HCT116 (cell line): ENCODE data around the gene TRIP13. TPM values are rescaled to one million over a fixed set of nuclear protein-coding genes. Genes with fewer than 3 reads are reported as not detected.

ENCODE experiments used
- ATAC-seq: fragments of 200-7000 bp; cut with Tn5 transposase; 2 replicates; pipeline ENCODE4 v1.9.1; 2020; ENCODE audit warnings: mild to moderate bottlenecking, moderate library complexity
- BruUV-seq: library from RNA; stranded (reverse); fragments of 400-500 nt; replicated peaks from 2 replicates; lab custom pipeline; 2021; lab: Mats Ljungman, UMichigan
- CTCF ChIA-PET: fragments of 300-600 bp; sonication (Branson Sonifier 250); formaldehyde crosslinking; loops from one replicate; lab custom pipeline; 2021; ENCODE audit warnings: antibody characterized with exemption; lab: Charles Lee
- POLR2A ChIA-PET: fragments of 300-600, 350-600 bp; sonication (Branson Sonifier 250); formaldehyde crosslinking; loops from one replicate; lab custom pipeline; 2021; ENCODE audit warnings: antibody characterized with exemption; lab: Charles Lee
- RAD21 ChIA-PET, 2 experiments: fragments of 300-600 bp; sonication (Branson Sonifier 250); formaldehyde crosslinking; loops; one replicate each; lab custom pipeline; 2023; ENCODE audit warnings: low total read pairs in 2 of 2; ENCODE audit not compliant: uncharacterized antibody in 2 of 2, unreplicated experiment in 2 of 2, low non-redundant PET in 1 of 2; lab: Charles Lee
- DNase-seq: peaks from one replicate; pipeline ENCODE4 v3.0.0-alpha.2; 2010; ENCODE audit warnings: low read depth, low spot score
- H2AFZ ChIP-seq: fragments of 200-600 bp; shearing (Covaris generic), sonication (generic); 2 replicates; pipeline ENCODE4 v1.6.1; 2017; ENCODE audit warnings: low read depth, mixed run types, mixed read lengths, antibody characterized with exemption, low read length; ENCODE audit not compliant: poor library complexity, severe bottlenecking
- H3K27ac ChIP-seq: 2 replicates; pipeline ENCODE4 v1.5.1; 2012; ENCODE audit warnings: low read depth, low read length
- H3K27me3 ChIP-seq: fragments of 200-600 bp; sonication (generic); 2 replicates; pipeline ENCODE4 v1.6.1; 2016; ENCODE audit warnings: mixed run types, low read length, mixed read lengths; ENCODE audit not compliant: insufficient read depth
- H3K36me3 ChIP-seq, 2 experiments: fragments of 200-500 bp in 1 of 2; fragments of 200-600 bp in 1 of 2; sonication (Bioruptor generic) in 1 of 2; sonication (generic) in 1 of 2; 2 replicates each; pipeline versions ENCODE4 v1.5.1 to v1.6.1; 2014 to 2016; ENCODE audit warnings: low read length in 2 of 2, inconsistent platforms in 1 of 2, mixed read lengths in 1 of 2, mixed run types in 1 of 2; ENCODE audit not compliant: insufficient read depth in 2 of 2, control insufficient read depth in 1 of 2
- H3K4me1 ChIP-seq, 2 experiments: fragments of 200-600 bp in 1 of 2; sonication (generic) in 1 of 2; 2 replicates each; pipeline versions ENCODE4 v1.5.1 to v1.6.1; 2012 to 2017; ENCODE audit warnings: low read length in 2 of 2, inconsistent platforms in 1 of 2, mild to moderate bottlenecking in 1 of 2, mixed read lengths in 1 of 2, mixed run types in 1 of 2, moderate library complexity in 1 of 2; ENCODE audit not compliant: insufficient read depth in 2 of 2, control insufficient read depth in 1 of 2
- H3K4me2 ChIP-seq: fragments of 200-600 bp; sonication (generic); 2 replicates; pipeline ENCODE4 v1.6.1; 2017; ENCODE audit warnings: mixed run types, low read length, mixed read lengths
- H3K4me3 ChIP-seq, 2 experiments: fragments of 200-600 bp in 1 of 2; sonication (generic) in 1 of 2; replicated peaks in 1 of 2; 2 replicates each; pipeline ENCODE4 v1.5.1; 2011 to 2016; ENCODE audit warnings: low read length in 2 of 2, control low read depth in 1 of 2, low read depth in 1 of 2, mild to moderate bottlenecking in 1 of 2, mixed read lengths in 1 of 2, mixed run types in 1 of 2
- H3K79me2 ChIP-seq: fragments of 200-600 bp; sonication (generic); 2 replicates; pipeline ENCODE4 v1.6.1; 2017; ENCODE audit warnings: mild to moderate bottlenecking, mixed run types, low read length, moderate library complexity, mixed read lengths; ENCODE audit not compliant: insufficient read depth
- H3K9ac ChIP-seq: fragments of 200-600 bp; sonication (generic); 2 replicates; pipeline ENCODE4 v1.6.1; 2016; ENCODE audit warnings: low read length, mixed read lengths
- H3K9me2 ChIP-seq: fragments of 200-600 bp; sonication (generic), shearing (Covaris generic); 2 replicates; pipeline ENCODE4 v1.6.1; 2017; ENCODE audit warnings: mixed run types, mild to moderate bottlenecking, moderate library complexity; ENCODE audit not compliant: insufficient read depth
- H3K9me3 ChIP-seq, 2 experiments: fragments of 200-500 bp in 1 of 2; fragments of 200-600 bp in 1 of 2; sonication (Bioruptor generic) in 1 of 2; sonication (generic) in 1 of 2; 2 replicates each; pipeline ENCODE4 v1.6.1; 2014 to 2017; ENCODE audit warnings: low read length in 2 of 2, mixed read lengths in 2 of 2, inconsistent platforms in 1 of 2, low read depth in 1 of 2, mild to moderate bottlenecking in 1 of 2, mixed run types in 1 of 2, moderate library complexity in 1 of 2; ENCODE audit not compliant: control insufficient read depth in 1 of 2, insufficient read depth in 1 of 2
- H4K20me1 ChIP-seq: fragments of 200-600 bp; sonication (generic), shearing (Covaris generic); 2 replicates; pipeline ENCODE4 v1.6.1; 2017; ENCODE audit warnings: mixed run types, mild to moderate bottlenecking, moderate library complexity; ENCODE audit not compliant: insufficient read depth
- EGR1 ChIP-seq: IDR thresholded peaks from 2 replicates; pipeline ENCODE4 v1.6.1; 2012; ENCODE audit warnings: low read depth
- ELF1 ChIP-seq: IDR thresholded peaks from 2 replicates; pipeline ENCODE4 v1.6.1; 2012; ENCODE audit warnings: low read depth, borderline replicate concordance
- EZH2phosphoT487 ChIP-seq: fragments of 200-600 bp; IDR thresholded peaks from 2 replicates; pipeline ENCODE4 v1.6.1; 2018; ENCODE audit warnings: antibody characterized with exemption, borderline replicate concordance
- POLR2AphosphoS5 ChIP-seq: IDR thresholded peaks from 2 replicates; pipeline ENCODE4 v1.6.1; 2011; ENCODE audit warnings: mild to moderate bottlenecking, low read depth, low read length, moderate library complexity
- RAD21 ChIP-seq: IDR thresholded peaks from 2 replicates; pipeline ENCODE4 v1.6.1; 2012; ENCODE audit warnings: low read depth, mild to moderate bottlenecking
- SIN3A ChIP-seq: IDR thresholded peaks from 2 replicates; pipeline ENCODE4 v1.6.1; 2012; ENCODE audit warnings: low read depth
- intact Hi-C: fragments of 100-400 bp; cut with micrococcal nuclease; formaldehyde crosslinking; loops from 2 replicates; pipeline ENCODE4 v1.10.0; 2022
- total RNA-seq: library from RNA; stranded (reverse); gene quantifications from one replicate; pipeline ENCODE4 v1.2.1, GENCODE V29; 2021; ENCODE audit not compliant: unreplicated experiment

Gene TRIP13
- total RNA-seq, 1 experiment from 2014 or later = 45.0 TPM

- ChIA-PET POLR2A (no interaction called here), CTCF (no interaction called here)
- Histone ChIP-seq H3K36me3 (no peaks in the 10 kb centered on the region), H3K9me3 (no peaks in the 10 kb centered on the region), H3K27ac (no peak overlapping the region), H3K79me2 (no peaks in the 10 kb centered on the region), H3K9me2 (no peaks in the 10 kb centered on the region), H3K4me2 (no peak overlapping the region), H3K4me3 (no peak overlapping the region), H3K9ac (no peak overlapping the region), H2AFZ (no peak overlapping the region), H3K4me1 (no peaks in the 10 kb centered on the region)
- intact Hi-C loops = no loop called here
- no peak for DNase-seq
- TF ChIP-seq ELF1 (no peak), POLR2AphosphoS5 (no peak), EZH2phosphoT487 (no peak), SIN3A (no peak), RAD21 (no peak)
- TF ChIP-seq, all 23 proteins: peak for 0
- no TSS peak for BruUV-seq
- Histone ChIP-seq H3K27me3 (no peaks in the 10 kb centered on the region), H4K20me1 (no peaks in the 10 kb centered on the region)
- RAD21 ChIA-PET = no interaction called here
- no peak for ATAC-seq
These were observed 38.5 kb upstream of the TRIP13 start for GRCh38 chr5:854217-854616.

- ChIA-PET RAD21 (no interaction called here), CTCF (no interaction called here), POLR2A (no interaction called here)
- H3K9ac ChIP-seq = no peak overlapping the region
- no peaks in the 10 kb centered on the region for H3K36me3 ChIP-seq
- H4K20me1 ChIP-seq = no peaks in the 10 kb centered on the region
- no peak overlapping the region for H3K4me2 ChIP-seq
- BruUV-seq = no TSS peak
- no peaks in the 10 kb centered on the region for H3K9me2 ChIP-seq
- no peak overlapping the region for H3K4me3 ChIP-seq
- no peaks in the 10 kb centered on the region for H3K27me3 ChIP-seq
- no peak overlapping the region for H2AFZ ChIP-seq
- intact Hi-C loops = no loop called here
- H3K79me2 ChIP-seq = no peaks in the 10 kb centered on the region
- ATAC-seq = no peak
- H3K9me3 ChIP-seq = no peaks in the 10 kb centered on the region
- DNase-seq = no peak
- no peaks in the 10 kb centered on the region for H3K4me1 ChIP-seq
- no peak for TF ChIP-seq EGR1
- TF ChIP-seq, all 23 proteins: peak for 0
- no peak overlapping the region for H3K27ac ChIP-seq
These were observed 37.5 kb upstream of the TRIP13 start for GRCh38 chr5:854966-855743.
